GM18870 (cell line): ENCODE measurements around the gene FANCL.
"Not testable (repeated sequence)": the region's sequence is repeated elsewhere in the genome, so short reads cannot be mapped to it uniquely, and the experiment has no call there.

Experiments used
- ATAC-seq: cut with Tn5 transposase; IDR thresholded peaks from one replicate; pipeline ENCODE4 v1.9.1; 2021; ENCODE audit warnings: moderate library complexity; ENCODE audit not compliant: unreplicated experiment

FANCL gene

DNA sequence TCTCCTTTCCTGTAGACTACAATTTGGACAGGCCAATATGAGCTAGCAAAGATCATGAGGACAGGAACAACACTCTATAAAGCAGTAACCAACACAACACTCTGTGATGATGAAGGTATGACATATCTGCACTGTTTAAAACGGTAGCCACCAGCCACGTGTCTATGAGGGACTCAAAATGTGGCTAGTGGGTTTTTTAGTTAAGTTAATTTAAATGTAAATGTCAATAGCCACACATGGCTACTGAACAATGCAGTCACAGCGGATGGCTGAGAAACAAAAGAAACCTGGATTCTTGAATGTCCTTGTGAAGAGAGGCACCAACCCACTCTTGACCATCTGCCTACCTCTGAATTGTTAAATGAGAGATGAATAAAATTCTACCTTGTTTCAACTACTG, 33.9 kb downstream of the FANCL start:
- no peak for ATAC-seq

DNA sequence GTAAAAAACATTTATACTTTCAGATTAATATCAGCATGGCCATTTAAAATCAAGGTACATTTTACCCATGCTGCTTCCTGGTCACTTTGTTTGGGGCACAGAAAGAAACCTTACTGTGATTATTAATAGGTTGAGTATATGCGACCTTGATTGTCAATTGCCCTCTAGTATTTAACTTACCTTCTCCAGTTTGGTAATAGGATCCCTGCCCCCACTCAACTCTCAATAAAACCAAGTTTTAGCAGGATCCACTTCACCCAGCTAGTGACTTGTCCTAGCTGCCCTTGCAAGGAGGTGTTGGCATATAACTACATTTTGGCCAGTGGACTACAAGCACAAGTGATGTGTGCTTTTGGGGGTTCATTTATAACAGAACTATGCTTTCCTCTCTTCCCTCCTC, 34.3 kb downstream of the FANCL start:
- ATAC-seq = no peak

DNA sequence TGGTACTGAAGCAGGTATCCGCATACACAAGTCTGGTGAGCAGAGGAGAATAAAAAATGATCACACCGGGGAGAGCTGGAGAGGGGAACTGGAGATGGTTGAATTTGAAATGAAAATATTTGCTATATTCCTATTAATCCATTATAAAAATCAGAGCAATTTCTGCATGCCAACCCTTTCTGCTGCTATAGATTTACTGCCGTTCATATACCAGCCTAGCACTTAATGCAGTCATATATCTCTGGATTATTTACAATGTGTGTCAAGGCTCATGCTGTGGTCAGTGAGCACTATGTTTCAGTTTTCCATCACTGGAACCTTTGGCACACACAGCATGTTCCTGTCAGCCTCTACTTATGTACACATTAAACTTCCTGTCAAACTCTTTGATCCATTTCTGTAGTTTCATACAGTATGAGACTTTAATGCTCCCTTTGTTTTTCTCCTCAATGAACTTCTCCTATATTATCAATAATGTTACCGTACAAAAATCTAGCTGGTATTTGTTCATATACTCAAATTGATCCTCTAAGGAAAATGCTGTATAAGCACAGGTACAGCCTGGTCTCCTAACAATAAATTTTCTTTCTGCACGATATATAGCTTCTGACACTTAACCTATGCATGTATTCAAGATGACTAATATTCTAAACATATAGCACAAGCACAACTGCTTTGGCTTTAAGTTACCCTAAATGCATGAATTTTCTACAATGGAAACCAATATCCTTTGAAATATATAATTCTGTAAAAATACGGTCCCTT, 36.7 kb downstream of the FANCL start:
- ATAC-seq = no peak

DNA sequence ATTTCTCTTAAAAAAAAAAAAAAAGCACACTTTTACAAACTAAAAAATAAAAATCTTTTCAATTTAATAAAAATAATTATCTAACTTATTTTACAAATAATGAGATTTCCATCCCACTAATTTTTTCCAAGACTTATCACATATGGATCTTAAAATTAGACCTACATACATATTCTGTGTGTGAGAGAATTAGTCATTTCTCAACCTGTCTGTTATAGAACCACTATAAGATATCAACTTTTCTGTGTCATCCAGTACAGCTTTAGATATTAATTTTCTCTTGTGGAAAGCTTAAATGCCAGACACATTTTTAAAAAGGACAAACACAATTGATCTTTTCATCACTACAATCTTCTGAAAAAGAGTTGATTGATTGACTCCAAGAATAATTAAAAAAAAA, 38.1 kb downstream of the FANCL start:
- ATAC-seq = no peak

DNA sequence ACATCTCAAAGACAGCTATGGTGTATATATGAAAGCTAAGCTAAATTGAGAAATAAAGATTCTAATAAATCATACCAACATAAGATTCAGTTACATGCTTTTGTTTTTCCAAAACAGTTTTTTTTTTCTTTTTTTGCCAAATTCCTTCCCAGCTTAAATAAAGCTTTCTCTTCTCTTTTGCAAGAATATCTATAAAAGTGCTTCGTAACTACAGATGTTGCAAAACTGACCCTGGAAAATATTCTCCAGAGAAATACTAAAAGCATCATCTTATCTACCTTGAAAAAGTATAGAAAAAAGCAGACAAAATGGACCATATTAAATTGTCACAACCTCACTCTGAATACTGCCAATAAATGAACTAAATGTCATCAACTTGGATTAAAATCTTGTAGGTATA, 38.7 kb downstream of the FANCL start:
- ATAC-seq = no peak

DNA sequence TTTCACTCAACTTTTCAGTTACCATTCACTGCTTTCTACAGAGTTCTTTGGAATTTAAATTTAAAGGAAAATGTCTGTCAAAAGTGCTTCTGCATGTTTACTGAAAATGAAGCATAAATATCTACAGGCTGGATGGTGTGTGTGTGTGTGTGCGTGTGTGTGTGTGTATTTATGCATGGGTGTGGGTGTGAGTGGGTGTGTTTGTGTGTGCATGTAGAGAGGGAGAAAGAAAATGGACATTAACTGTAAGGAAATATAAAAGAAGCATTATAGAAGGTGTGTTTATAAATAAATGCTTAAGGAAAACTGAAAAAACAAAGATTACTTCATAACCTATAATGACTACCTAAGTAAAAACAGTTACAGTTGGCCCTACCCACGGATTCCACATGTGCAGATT, 43.2 kb downstream of the FANCL start:
- ATAC-seq = no peak

DNA sequence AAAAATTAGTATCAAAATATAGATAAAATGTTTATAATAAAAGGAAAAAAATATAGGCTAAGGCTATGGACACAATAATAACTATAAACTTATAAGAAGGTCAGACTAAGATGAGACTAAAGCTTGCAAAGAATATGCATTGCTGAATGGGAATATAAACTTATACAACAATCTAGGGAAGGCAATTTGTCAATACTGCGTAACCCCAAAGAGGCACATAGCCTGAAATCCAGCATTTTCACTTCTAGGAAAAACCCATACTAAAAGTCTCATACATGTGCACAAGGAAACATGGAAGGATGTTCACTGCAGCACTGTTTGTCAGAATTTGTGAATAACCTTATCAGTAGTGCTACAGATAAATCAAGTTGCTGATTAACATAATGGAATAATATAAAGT, 45.5 kb downstream of the FANCL start:
- ATAC-seq = no peak

DNA sequence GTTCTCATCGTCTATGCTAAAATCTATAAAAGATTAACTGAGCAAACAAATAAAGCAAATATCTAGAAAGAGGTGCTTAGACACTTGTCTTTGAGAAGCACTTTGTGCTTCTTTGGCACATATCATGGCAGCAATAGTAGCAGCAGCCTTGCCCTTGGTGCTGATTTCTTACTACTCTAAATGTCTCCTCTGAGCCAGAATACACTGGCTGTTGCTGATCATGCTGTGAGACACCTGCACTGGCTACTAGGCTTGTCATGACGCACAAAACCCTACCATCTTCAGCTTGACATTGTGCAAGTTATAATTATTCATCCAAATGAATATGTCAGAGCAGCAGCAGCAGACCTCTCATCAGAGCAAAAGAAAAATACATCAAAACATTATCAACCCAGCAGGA, 46.7 kb downstream of the FANCL start:
- ATAC-seq = no peak

DNA sequence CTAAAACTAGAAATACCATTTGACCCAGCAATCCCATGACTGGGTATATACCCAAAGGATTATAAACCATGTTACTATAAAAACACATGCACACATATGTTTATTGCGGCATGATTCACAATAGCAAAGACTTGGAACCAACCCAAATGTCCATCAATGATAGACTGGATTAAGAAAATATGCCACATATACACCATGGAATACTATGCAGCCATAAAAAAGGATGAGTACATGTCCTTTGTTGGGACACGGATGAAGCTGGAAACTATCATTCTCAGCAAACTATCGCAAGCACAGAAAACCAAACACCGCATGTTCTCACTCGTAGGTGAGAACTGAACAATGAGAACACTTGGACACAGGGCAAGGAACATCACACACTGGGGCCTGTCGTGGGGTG, 54.1 kb downstream of the FANCL start:
- not testable (repeated sequence) for ATAC-seq

DNA sequence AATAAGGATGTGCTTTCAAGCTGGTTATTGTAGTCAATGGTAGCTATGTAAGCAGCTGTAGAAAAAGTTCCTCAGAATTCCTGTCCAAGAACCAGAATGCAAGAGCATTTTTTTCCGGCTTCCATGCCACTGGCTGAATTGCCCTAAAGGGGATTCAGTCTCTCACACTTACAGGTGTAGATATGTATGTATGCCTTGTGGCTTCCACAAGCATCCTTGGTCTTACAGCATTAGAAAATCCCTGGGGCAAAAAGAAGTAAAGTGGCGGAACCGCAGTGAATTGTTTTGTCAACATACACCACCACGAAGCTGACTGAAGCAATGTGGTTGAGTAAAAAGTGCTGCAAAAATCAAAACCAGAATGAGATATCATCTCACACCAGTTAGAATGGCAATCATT, 54.6 kb downstream of the FANCL start:
- no peak for ATAC-seq

DNA sequence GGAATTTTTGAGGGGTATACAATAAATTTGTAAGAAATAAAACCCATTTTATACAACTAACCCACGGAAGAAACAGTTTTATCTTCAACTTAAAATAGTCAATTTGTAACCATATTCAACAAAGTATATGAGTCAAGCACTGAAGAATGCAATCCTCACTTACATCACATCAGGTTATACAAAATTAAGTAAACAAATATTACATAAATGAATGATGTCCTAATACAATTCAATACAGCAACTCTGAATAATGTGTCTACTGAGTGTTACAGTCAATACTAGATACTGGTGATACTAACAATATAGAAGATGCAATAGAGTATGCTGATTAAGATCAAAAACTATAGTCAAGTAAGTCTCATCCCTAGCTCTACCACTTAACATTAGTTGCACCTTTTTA, 58.6 kb downstream of the FANCL start:
- ATAC-seq = no peak

DNA sequence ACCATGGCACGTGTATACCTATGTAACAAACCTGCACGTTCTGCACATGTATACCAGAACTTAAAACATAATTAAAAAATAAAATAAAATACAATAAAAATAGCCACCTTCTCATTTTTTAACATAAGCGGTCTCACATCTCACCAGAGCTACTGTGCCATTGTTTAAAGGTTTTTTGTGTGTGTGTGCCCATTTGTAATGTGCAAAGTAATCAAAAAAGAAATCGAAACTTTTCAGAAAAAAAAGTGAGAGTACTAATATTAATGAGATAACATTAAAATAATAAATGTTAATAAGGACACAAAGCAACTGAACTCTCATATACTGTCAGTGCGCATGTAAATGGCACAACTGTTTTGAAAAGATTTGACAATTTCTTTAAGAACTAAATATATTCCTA, 60.5 kb downstream of the FANCL start:
- no peak for ATAC-seq

DNA sequence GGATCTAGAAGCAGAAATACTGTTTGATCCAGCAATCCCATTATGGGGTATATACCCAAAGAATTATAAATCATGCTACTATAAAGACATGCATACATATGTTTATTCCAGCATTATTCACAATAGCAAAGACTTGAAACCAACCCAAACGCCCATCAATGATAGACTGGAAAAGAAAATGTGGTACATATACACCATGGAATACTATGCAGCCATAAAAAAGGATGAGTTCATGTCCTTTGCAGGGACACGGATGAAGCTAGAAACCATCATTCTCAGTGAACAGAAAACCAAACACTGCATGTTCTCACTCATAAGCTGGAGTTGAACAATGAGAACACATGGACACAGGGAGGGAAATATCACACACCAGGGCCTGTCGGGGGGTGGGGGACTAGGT, 61.0 kb downstream of the FANCL start:
- not testable (repeated sequence) for ATAC-seq

DNA sequence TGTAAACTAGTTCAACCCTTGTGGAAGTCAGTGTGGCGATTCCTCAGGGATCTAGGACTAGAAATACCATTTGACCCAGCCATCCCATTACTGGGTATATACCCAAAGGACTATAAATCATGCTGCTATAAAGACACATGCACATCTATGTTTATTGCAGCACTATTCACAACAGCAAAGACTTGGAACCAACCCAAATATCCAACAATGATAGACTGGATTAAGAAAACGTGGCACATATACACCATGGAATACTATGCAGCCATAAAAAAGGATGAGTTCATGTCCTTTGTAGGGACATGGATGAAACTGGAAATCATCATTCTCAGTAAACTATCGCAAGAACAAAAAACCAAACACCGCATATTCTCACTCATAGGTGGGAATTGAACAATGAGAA, 63.9 kb downstream of the FANCL start:
- not testable (repeated sequence) for ATAC-seq

DNA sequence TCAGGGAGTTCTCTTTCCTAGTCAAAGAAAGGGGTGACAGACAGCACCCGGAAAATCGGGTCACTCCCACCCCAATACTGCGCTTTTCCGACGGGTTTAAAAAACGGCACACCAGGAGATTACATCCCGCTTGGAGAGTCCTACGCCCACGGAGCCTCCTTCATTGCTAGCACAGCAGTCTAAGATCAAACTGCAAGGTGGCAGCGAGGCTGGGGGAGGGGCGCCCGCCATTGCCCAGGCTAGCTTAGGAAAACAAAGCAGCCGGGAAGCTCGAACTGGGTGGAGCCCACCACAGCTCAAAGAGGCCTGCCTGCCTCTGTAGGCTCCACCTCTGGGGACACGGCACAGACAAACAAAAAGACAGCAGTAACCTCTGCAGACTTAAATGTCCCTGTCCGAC, 69.3 kb downstream of the FANCL start:
- not testable (repeated sequence) for ATAC-seq

DNA sequence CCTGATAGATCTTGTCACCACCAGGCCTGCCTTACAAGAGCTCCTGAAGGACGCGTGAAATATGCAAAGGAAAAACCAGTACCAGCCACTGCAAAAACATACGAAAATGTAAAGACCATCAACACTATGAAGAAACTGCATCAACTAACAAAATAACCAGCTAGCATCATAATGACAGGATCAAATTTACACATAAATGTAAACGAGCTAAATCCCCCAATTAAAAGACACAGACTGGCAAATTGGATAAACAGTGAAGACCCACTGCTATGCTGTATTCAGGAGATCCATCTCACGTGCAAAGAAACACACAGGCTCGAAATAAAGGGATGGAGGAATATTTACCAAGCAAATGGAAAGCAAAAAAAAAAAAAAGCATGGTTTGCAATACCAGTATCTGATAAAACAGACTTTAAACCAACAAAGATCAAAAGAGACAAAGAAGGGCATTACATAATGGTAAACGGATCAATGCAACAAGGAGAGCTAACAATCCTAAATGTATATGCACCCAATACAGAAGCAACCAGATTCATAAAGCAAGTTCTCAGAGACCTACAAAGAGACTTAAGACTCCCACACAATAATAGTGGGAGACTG, 70.7 kb downstream of the FANCL start:
- ATAC-seq = not testable (repeated sequence)

DNA sequence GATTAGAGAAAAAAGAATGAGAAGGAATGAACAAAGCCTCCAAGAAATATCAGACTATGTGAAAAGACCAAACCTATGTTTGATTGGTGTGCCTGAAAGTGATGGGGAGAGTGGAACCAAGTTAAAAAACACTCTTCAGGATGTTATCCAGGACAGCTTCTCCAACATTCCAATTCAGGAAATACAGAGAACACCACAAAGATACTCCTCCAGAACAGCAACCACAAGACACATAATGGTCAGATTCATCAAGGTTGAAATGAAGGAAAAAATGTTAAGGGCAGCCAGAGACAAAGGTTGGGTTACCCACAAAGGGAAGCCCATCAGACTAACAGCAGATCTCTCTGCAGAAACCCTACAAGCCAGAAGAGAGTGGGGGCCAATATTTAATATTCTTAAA, 71.3 kb downstream of the FANCL start:
- not testable (repeated sequence) for ATAC-seq

DNA sequence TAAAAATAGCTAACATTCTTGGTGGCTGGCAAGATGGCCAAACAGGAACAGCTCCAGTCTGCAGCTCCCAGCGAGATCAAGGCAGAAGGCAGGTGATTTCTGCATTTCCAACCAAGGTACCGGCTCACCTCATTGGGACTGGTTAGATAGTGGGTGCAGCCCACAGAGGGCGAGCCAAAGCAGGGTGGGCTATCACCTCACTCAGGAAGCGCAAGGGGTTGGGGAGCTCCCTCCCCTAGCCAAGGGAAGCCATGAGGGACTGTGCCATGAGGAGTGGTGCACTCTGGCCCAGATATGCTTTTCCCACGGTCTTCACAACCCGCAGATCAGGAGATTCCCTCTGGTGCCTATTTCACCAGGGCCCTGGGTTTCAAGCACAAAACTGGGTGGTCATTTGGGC, 73.0 kb downstream of the FANCL start:
- ATAC-seq = not testable (repeated sequence)

DNA sequence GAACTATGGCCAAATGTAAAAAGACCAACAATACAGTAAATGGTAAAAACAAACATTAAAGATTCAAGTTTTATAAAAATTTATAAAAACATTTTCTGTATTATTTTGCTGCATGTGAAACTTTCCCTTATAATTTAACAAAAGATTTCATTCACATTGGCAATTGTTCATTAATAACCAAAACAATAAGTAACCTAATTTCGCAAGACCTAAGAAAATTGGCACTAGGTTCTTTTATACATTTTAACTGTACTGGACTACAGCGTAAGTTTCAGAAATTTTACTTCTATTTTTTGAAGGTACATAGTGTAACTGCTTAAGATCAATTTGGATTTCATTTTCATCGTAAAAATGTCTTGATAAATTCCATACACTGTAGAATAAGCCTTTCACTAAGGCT, 77.2 kb downstream of the FANCL start:
- no peak for ATAC-seq

DNA sequence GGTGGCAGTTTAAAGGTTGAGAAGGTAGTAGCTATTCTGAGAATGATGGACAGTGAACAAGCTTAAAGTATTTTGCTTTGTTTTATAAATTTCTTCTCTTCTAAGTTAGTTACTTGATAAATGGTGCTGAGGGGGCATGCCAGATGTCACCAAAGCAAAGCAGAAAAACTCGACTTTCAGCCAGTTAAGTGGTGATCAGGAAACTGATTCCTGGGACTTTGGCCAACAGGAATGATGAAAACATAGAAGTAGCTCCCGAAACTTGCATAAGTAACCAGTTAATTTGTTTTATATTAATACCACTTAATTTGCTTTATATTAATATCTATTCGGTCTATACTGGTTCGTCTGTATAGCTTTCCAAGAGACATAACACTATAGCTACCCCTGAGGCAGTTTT, 82.6 kb downstream of the FANCL start:
- no peak for ATAC-seq

DNA sequence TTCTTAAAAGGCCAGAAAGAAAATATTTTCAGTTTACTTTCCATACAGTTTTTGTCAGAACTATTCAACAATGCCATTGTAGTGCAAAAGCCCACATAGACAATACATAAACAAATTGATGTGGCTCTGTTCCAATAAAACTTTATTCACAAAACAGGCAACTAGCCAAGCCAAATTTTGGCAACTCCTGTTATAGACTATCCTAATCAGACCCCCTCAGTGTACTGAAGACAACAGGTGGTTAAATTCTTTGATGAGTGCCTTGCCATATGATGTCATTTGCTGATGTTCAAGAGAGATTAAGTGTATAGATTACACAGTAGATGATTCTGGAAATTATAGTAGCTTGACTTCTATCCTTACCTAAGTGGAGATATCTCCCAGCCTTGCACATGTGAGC, 83.4 kb downstream of the FANCL start:
- ATAC-seq = no peak

DNA sequence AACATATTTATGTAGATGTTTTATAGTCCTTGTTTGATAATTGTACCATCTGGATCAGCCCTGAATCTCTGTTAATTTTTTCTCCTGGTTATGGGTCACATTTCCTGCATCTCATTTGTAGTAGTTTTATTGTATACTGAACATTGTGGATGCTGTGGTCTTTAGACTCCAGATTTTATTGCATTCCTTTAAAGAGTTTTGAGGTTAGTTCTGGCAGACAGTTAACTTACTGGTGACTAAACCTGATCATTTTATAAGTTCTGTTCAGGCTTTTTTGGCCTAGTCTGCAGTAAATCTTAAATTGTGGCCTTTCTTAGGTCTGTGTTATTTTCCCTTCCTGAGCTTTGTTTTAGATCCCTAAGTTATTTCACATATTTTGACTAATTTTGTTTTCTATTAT, 84.3 kb downstream of the FANCL start:
- ATAC-seq = no peak
